Adrenal gland (tissue), 5 donors: ENCODE data around the gene STK35.

Experiments used
- CTCF ChIP-seq, 6 experiments: fragments of 450-650 bp in 4 of 6; fragments of 200-600 bp in 2 of 6; sonication (generic) in 1 of 6; IDR thresholded peaks; 1 replicate in 5 of 6; 2 replicates in 1 of 6; pipeline versions ENCODE4 v1.5.1 to v1.8.0; 2016 to 2021; ENCODE audit warnings: antibody characterized with exemption in 6 of 6, mild to moderate bottlenecking in 2 of 6, moderate library complexity in 1 of 6
- POLR2A ChIP-seq, 2 donors: fragments of 450-650 bp; IDR thresholded peaks; one replicate each; pipeline ENCODE4 v1.6.1; 2017; ENCODE audit warnings: antibody characterized with exemption in 2 of 2, mild to moderate bottlenecking in 2 of 2, moderate library complexity in 1 of 2
- donor health status: DM: no; HTN: no; CAD: no.

DNA sequence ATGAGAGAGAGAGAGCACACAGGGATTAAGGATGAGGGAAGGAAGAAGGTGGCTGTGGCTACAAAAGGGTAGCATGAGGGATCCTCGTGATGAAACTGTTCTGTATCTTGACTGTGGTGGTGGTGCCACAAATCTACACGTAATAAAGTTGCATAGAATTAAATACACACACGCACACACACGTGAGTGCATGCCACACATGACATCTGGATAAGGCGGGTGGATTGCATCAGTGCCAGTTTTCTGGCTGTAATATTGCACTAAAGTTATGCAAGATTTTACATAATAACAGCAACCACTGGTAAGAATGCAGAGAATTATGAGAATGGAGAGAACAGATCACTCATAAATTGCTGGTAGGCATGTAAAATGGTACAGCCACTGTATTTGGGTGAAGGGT, 16.9 kb upstream of the STK35 start:
- TF ChIP-seq CTCF (IDR thresholded peaks at IDR 0.05), result no peak
- TF ChIP-seq POLR2A (IDR thresholded peaks at IDR 0.05), result no peak
